Fibroblast of pulmonary artery (primary cell): ENCODE results near the gene CFAP68.

ENCODE experiments used
- DNase-seq: peaks from one replicate; pipeline ENCODE4 v3.0.0-alpha.2; 2010; ENCODE audit warnings: low read depth
- H3K4me3 ChIP-seq: replicated peaks from 2 replicates; pipeline ENCODE4 v1.5.1; 2011; ENCODE audit warnings: low read depth, mild to moderate bottlenecking, control low read depth, low read length, moderate library complexity
- CTCF ChIP-seq: IDR thresholded peaks from 2 replicates; pipeline ENCODE4 v1.5.1; 2011; ENCODE audit warnings: mild to moderate bottlenecking, control low read depth, low read length, inconsistent platforms; ENCODE audit errors: missing control alignments

Gene CFAP68

GRCh38 chr11:111886032-111886431 lies 6.7 kb downstream of the CFAP68 start:
- no peak for DNase-seq
- no peak overlapping the region for H3K4me3 ChIP-seq
- no peak for TF ChIP-seq CTCF

DNA sequence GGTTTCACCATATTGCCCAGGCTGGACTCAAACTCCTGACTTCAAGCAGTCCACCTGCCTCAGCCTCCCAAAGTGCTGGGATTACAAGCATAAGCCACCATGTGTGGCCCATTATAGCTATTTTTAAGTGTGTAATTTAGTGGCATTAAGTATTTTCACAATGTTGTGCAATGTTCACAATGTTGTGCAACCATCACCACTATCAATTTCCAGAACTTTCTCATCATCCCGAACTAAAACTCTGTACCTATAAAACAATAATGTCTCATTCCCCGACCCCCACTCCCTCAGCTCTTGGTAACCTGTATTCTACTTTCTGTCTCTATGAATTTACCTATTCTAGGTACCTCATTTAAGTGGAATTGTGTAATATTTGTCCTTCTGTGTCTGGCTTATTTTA lies 7.5 kb downstream of the CFAP68 start:
- TF ChIP-seq CTCF: no peak
- H3K4me3 ChIP-seq: no peak overlapping the region
- no peak for DNase-seq

DNA sequence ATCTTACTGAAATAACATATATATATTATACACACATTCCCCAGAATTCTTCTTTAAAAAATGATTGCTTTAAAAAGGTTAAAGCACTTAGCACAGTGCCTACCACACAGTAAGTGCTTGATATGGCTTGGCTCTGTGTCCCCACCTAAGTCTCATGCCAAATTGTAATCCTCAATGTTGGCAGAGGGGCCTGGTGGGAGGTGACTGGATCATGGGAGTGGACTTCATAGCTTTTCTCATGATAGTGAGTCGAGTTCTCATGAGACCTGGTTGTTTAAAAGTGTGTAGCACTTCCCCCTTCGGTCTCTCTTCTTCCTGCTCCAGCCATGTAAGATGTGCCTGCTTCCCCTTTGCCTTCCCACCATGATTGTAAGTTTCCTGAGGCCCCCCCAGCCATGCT lies 26.1 kb downstream of the CFAP68 start:
- no peak for TF ChIP-seq CTCF
- DNase-seq: no peak
- no peak overlapping the region for H3K4me3 ChIP-seq

DNA sequence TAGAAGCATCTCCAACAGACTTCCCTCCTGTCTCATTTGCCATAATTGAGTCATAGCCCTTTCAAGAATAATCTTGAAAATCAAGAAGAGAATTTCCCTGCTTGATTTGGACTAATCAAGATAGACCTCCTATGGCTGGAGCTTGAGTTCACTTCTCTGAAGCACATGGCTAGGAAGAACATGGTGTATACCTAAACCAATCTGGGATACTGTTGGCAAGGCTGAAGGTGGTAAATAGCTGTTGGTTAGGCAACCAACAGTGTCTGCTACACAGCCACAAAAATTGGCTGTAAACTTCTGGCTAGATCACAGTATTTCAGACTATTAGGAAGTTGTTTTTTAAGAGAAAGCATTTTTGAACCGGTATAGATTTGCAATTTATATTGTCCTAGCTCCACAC lies 27.3 kb downstream of the CFAP68 start:
- no peak overlapping the region for H3K4me3 ChIP-seq
- no peak for DNase-seq
- no peak for TF ChIP-seq CTCF

GRCh38 chr11:111908639-111909305 lies 29.4 kb downstream of the CFAP68 start:
- DNase-seq: no peak
- no peak overlapping the region for H3K4me3 ChIP-seq
- TF ChIP-seq CTCF: no peak

GRCh38 chr11:111909378-111909777 lies 30.0 kb downstream of the CFAP68 start:
- no peak for TF ChIP-seq CTCF
- DNase-seq: no peak
- no peak overlapping the region for H3K4me3 ChIP-seq
